NCI-H82 (cell line): ENCODE data around the gene UQCRH.
A peak's percentile ranks its signal among the peaks of the same experiment; 100 is the strongest.

Experiments used
- DNase-seq: peaks from one replicate; lab custom pipeline; 2025; lab: John Stamatoyannopoulos, UW

UQCRH gene

DNA sequence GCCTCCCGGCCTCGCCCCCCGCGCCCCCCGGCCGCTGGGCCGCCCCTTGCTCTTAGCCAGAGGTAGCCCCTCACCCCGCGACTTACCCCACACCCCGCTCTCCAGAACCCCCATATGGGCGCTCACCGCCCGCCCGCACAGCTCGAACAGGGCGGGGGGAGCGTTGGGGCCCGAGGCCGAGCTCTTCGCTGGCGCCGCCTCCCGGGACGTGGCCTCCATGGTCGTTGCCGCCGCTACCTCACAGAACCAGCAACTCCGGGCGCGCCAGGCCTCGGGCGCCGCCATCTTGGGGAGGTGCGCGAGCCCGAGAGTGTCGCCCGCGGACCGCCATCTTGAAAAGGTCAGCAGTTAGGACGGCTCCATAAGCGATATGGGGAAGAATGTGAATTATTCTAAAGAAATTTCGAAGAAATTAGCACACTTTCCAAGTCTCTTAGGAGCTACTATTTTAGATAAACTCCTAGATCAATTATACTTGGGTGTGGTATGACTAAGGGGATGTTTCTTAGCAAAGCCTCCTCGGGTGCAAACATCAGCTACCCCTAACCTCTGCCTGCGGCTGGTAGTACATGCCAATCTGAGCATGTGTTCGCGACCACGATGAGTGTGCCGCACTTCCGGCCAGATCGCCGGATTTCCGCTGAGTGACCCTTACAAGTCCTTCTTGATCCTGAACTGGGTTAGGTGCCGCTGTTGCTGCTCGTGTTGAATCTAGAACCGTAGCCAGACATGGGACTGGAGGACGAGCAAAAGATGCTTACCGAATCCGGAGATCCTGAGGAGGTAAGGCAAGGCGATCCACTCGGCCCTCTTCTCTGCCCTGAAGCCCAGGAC lies at the start of gene UQCRH, which contains the start of gene LRRC41:
UQCRH (plus strand) TSS at position 661 of the 834 bp plus-strand sequence; CDS start at position 730, 69 bp downstream.
LRRC41 (minus strand) TSS at position 579 of the 834 bp plus-strand sequence; CDS start at position 285, 294 bp downstream.
- peak; percentile 98 for DNase-seq

- no peak for DNase-seq
These were observed 48.8 kb upstream of the UQCRH start for GRCh38 chr1:46254668-46255067.

GRCh38 chr1:46256523-46256922 lies 47.0 kb upstream of the UQCRH start:
- DNase-seq, result no peak

DNA sequence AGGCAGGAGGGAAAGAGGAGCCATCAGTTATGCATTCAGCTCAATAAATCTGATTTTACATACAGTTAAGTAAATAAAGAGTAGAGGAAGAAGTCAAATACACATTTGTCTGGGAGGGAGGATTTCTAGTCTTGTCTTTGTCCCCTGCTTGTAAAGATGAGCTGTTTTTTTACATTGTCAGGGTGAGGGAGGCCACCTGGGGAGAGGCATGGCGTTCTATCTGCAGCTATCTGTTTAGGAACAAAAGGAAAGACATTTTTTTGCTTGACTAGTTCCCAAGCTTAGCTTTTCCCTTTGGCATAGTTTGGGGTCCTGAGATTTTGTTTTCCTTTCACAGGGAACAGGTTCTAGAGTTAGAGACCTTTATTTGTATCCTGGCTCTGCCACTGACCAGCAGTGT lies 41.0 kb upstream of the UQCRH start:
- no peak for DNase-seq

DNA sequence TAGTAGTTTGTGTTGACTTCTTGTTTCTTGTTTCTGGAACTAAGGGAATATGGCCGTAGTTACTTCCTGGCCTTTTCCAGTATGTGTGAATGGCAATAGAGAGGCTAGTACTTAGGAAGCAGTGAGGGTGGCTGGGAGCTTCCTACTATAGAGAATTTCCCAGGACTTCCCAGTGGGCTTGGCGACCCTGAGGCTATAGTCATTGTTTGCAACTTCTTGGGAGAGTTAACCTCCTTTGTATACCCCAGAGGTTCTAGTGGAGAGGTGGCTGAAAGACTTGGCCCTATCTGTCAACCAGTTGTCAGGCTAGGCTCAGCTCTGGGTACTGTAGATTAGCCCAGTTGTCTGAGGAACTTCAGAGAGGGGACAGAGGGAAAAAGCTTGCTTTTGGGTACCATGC lies 40.4 kb upstream of the UQCRH start:
- DNase-seq, result no peak

- DNase-seq, result no peak
These were observed 34.9 kb upstream of the UQCRH start for GRCh38 chr1:46268578-46268977.

- no peak for DNase-seq
These were observed 29.1 kb upstream of the UQCRH start for GRCh38 chr1:46274225-46275029.

- no peak for DNase-seq
These were observed 28.5 kb upstream of the UQCRH start for GRCh38 chr1:46275030-46275337.

- DNase-seq, result no peak
These were observed 25.7 kb upstream of the UQCRH start for GRCh38 chr1:46277658-46278373.

- no peak for DNase-seq
These were observed 24.7 kb upstream of the UQCRH start for GRCh38 chr1:46278807-46279206.

GRCh38 chr1:46280092-46280491 lies 23.4 kb upstream of the UQCRH start:
- no peak for DNase-seq

DNA sequence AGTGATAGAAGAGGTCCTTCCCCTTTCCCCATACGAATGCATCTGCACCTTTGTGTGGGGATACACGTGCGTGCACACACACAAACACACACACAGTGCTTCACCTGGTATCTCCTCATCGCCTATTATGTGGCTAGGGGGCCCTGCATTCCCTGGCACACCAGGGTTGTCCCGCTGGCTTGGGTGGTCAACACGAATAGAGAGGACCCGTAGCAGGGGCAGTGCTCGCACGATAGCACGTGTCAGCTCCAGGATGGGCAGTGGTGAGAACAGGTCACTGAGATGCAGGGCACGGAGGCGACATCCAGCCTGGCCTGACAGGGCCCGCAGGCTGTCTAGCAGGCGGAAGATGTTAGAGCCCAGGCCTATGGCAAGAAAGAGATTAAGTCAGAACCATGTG lies 22.5 kb upstream of the UQCRH start:
- DNase-seq, result no peak

DNA sequence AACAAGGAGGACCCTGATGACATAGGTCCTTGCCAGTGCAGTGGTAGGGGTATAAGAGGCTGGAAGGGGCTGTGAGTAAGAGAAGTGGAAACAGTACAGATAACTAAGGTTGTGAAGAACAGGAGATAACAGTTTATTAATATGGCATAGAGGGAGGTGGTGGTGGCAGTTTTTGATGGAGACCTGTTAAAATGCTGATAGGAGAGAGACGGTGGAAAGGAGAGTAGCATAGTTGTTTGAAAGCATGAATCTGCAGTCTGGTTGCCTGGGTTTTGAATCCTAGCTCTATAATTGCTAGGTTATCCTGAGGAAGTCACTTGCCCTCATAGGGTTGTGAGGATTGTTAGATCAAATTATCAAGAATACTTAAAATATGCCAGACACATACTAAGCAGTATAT lies 19.4 kb upstream of the UQCRH start:
- no peak for DNase-seq

GRCh38 chr1:46284597-46285564 lies 18.6 kb upstream of the UQCRH start:
- DNase-seq, result peak; percentile 71

GRCh38 chr1:46285730-46286477 lies 17.6 kb upstream of the UQCRH start:
- DNase-seq, result peak; percentile 90

DNA sequence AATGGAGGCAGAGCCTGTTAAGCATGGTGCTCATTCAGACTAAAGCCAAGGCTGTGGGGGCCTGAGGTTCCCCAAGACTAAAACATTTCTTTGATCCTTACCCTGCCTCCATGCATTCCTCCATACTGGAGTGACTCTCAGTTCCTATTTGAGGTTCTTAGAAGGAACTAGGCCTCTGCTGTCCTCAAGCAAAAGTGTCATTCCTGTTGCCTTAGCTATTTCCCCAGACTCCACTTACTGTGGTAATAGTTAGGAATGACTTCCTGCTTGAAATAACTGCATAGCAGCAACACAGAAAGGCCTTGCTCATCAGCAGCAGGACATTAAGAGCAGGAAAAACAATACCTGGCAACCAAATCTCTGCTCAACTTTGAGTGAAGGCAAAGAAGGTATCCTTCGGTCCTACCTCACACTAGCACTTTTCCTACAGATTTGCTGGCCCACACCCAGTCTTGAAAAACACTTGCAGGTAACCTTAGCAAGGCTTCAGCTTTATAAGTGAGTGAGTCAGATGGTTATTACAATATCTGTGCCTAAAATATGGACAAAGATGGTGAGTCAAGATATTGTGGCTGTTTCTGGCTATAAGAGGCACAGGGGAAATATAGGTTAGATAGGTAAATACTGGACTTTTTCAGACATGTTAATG lies 14.9 kb upstream of the UQCRH start:
- DNase-seq, result no peak

DNA sequence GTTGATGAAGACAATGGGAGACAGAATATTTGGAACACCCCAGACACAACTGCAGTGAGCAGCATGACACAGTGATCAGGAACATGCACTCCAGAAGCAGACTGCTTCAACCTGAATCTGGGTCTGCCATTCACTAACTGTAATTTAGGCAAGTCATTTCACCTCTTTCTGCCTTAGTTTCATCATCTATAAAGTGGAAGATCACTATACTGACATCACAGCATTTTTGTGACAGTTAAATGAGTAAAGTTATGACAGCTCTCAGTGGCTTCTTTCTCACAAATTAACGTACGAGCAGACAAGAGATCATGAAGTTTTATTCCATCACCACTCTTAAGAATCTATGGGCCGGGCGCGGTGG lies 14.4 kb upstream of the UQCRH start:
- DNase-seq, result no peak

GRCh38 chr1:46289976-46290375 lies 13.5 kb upstream of the UQCRH start:
- no peak for DNase-seq

GRCh38 chr1:46295306-46295705 lies 8.2 kb upstream of the UQCRH start:
- DNase-seq, result no peak

DNA sequence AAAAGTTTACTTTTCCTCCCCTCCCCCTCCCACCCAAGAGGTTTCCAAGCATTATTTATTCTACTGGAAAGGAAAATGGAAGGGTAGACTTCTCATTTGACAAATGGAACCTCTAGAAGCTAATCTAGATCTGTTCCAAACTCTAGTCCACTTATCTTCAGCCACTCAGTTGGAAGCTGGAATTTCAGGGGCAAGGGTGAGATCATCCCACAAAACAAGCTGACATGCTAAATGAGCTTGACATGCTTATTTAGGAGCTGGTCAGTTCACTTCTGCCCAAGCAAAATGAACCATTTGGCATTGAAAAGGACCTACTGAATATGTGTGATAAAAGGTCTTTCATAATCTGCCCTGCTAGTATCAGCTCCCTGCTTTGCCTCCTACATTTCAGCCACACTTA lies 5.1 kb upstream of the UQCRH start:
- DNase-seq, result no peak
